HT-29 (cell line): ENCODE measurements around the gene OR1F1. TPM values are rescaled to one million over a fixed set of nuclear protein-coding genes. Genes with fewer than 3 reads are reported as not detected.
"Not testable (repeated sequence)": the region's sequence is repeated elsewhere in the genome, so short reads cannot be mapped to it uniquely, and the experiment has no call there.

Experiments used
- DNase-seq: peaks from one replicate; pipeline ENCODE4 v3.0.0-alpha.2; 2015; ENCODE audit warnings: low spot score
- total RNA-seq: library from RNA; depleted of rRNA; stranded (reverse); fragments of >200 nt; shearing (Covaris generic); gene quantifications from 2 replicates; pipeline ENCODE4 v1.2.3, GENCODE V29; 2014

The OR1F1 gene
- total RNA-seq, 1 experiment from 2014 or later = not detected

GRCh38 chr16:3173892-3174617, 13.9 kb upstream of the OR1F1 start:
- peak; percentile 44 for DNase-seq

GRCh38 chr16:3174618-3175148, 13.3 kb upstream of the OR1F1 start:
- DNase-seq = no peak

- peak; percentile 64 for DNase-seq
Observed at GRCh38 chr16:3175157-3176093, 12.6 kb upstream of the OR1F1 start.

- DNase-seq = no peak
Observed at GRCh38 chr16:3179651-3180050, 8.4 kb upstream of the OR1F1 start.

GRCh38 chr16:3180445-3180878, 7.5 kb upstream of the OR1F1 start:
- no peak for DNase-seq

- not testable (repeated sequence) for DNase-seq
Observed at GRCh38 chr16:3182293-3182607, 5.8 kb upstream of the OR1F1 start.

- DNase-seq = peak; percentile 39
Observed at GRCh38 chr16:3182608-3183444, 5.2 kb upstream of the OR1F1 start.

- DNase-seq = no peak
Observed at GRCh38 chr16:3183445-3184139, 4.4 kb upstream of the OR1F1 start.

GRCh38 chr16:3186946-3187690, 886 bp upstream of the OR1F1 start:
- no peak for DNase-seq

- no peak for DNase-seq
Observed at GRCh38 chr16:3188675-3188924, 596 bp downstream of the OR1F1 start.

GRCh38 chr16:3188925-3189825, 1.2 kb downstream of the OR1F1 start:
- DNase-seq = peak; percentile 36

- DNase-seq = no peak
Observed at GRCh38 chr16:3189869-3190268, 1.9 kb downstream of the OR1F1 start.

GRCh38 chr16:3190949-3191353, 2.9 kb downstream of the OR1F1 start:
- DNase-seq = no peak

GRCh38 chr16:3192476-3193019, 4.5 kb downstream of the OR1F1 start:
- DNase-seq = no peak

- no peak for DNase-seq
Observed at GRCh38 chr16:3193221-3194212, 5.5 kb downstream of the OR1F1 start.

GRCh38 chr16:3194792-3195191, 6.8 kb downstream of the OR1F1 start:
- no peak for DNase-seq

GRCh38 chr16:3195975-3196374, 8.0 kb downstream of the OR1F1 start:
- DNase-seq = no peak
